HPDE6-E6E7 (cell line): ENCODE measurements around the gene POLN.
"Not testable (repeated sequence)": the region's sequence is repeated elsewhere in the genome, so short reads cannot be mapped to it uniquely, and the experiment has no call there.

Experiments
- DNase-seq: peaks from one replicate; pipeline ENCODE4 v3.0.0; 2011; ENCODE audit warnings: missing footprints; ENCODE audit errors: extremely low spot score

POLN gene

DNA sequence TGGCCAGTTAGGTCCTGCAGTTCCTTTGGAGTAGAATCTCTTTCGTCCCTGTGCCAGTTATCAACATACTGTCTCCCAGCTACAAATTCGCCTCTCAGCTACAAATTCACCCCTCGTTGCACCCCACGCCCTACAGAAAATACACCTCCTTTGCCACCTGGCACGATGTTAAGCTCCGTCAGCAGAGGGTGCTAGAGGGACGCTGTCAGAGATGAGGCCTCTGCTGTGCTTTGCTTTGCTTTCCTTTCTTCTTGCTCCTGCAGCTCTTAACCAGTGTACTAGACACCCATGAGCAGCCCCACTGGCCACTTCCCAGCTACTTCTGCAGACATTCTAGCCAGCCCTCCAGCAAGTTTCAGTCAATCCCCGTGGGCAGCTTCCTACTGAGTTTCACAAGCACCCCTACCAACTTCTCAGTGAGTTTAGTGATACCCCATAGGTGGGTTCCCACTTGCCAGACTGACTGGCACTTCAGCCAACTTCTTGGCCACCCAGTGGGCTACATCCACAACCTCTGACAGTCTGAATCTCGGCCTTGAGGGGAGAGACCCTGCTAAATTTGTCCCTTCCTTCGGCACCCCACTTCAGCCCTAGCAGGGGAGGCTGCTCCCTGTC lies 21.8 kb downstream of the POLN start:
- peak; percentile 49 for DNase-seq

GRCh38 chr4:2219233-2219760 lies 22.6 kb downstream of the POLN start:
- DNase-seq: no peak

- DNase-seq: no peak
Observed at GRCh38 chr4:2218436-2218835, 23.5 kb downstream of the POLN start.

DNA sequence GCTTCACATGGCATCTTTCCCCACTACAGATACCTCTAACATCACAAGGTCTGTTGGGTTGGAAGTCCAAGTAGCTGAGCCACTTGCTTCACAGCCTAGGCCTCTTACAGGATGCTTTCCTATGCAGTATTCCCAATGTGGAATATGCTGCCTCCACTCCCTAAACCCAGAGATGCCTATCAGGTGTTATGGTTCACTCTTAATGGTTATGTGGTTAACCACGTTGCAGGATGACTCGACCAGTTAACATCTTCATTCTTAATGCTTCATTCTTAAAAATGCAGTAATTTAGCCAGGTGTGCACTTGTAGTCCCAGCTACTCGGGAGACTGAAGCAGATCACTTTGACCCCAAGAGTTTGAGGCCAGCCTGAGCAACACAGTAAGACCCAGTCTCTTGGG lies 24.2 kb downstream of the POLN start:
- no peak for DNase-seq

- DNase-seq: no peak
Observed at GRCh38 chr4:2212831-2213230, 29.1 kb downstream of the POLN start.

GRCh38 chr4:2202789-2203188 lies 39.1 kb downstream of the POLN start:
- not testable (repeated sequence) for DNase-seq

DNA sequence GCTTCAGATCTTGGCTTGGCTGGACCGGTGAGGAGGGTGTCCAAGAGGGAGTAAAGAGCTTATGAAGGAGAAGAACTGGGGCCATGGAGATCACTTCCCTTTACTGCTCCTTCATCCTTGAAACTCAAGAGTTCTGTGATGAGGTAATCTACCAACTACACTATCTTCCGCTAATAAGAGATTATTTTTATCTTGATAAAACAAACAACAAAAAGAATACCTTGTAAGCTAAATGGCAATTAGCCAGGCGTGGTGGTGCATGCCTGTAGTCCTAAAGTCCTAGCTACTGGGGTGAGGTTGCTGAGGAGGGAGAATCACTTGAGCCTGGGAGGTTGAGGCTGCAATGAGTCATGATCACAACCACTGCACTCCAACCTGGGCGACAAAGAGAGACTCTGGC lies 47.4 kb downstream of the POLN start:
- no peak for DNase-seq

DNA sequence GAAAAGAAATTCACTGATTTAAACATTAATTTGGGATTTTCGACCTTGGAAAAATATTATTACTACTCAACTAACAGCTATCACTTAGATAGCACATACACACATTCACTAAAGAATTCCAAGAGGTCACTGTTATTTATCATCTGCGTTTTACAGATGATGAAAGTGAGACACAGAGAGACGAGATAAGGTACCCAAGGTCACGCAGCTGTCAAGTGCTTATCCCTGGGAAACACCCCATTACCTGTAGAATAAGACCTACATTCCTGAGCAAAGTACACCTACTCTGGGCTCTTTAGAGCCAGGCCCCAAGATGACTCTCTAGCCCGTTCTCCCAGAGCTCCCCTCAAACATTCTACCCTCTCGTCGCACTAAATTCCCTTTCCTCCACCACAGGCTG lies 48.6 kb downstream of the POLN start:
- no peak for DNase-seq

DNA sequence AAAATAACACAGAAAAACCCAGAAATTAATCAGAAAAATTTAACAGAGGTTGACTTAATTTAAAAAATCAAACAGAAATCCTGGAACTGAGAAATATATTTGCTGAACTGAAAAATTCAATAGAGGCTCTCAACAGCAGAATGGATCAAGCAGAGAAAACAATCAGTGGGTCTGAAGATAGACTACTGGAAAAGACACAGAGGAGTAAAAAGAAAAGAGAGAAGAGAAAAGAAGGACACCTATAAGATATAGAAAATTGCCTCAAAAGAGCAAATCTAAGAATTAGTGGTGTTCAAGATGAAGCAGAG lies 55.1 kb downstream of the POLN start:
- no peak for DNase-seq

DNA sequence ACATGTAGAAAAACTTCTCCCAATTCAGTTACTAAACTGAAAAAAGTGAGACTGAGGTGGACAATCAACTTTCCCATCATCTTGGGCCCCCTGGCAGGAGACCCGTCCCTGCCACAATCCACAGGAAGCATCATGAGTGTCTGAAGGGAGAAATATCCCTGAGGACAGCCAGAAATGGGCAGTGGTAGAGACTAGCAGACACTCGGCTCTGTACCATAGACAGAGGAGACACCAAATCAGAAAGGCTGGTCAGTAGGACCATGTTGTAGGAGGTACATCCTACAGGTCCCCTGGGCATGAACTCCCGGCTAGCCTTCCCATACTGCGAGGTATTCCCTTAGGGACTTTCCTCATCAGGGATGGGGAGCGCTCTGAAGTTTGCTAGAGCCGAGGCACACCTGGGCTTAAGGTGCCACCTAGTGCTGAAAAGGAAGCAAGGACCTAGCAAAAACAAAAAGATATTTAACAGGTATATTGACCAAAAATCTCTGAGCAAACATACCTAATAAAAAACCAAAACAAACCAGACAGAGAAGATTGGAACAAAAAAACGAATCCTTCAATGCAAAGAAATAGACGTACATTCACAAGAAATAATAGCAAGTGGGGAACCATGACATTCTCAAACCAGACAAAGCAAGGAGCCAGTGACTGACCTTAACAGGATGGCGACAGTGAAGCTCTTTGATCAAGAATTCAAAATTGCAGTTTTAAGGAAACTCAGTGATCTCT lies 55.6 kb downstream of the POLN start:
- peak; percentile 38 for DNase-seq

DNA sequence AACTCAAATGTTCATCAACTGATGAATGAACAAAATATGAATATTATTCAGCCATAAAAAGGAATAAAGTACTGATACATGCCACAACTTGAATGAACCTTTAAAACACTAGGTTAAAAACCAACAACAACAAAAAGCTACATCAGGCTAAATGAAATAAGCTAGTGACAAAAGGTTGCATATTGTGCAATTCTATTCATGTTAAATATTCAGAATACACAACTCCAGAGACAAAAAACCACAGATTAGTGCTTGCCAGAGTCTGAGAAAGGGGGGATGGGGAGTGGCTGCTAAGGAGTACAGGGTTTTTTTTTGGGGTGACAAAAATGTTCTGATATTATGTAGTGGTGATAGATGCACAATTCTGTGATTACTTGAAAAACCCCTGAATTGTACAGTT lies 58.5 kb downstream of the POLN start:
- DNase-seq: no peak

- DNase-seq: no peak
Observed at GRCh38 chr4:2182994-2183393, 58.9 kb downstream of the POLN start.

DNA sequence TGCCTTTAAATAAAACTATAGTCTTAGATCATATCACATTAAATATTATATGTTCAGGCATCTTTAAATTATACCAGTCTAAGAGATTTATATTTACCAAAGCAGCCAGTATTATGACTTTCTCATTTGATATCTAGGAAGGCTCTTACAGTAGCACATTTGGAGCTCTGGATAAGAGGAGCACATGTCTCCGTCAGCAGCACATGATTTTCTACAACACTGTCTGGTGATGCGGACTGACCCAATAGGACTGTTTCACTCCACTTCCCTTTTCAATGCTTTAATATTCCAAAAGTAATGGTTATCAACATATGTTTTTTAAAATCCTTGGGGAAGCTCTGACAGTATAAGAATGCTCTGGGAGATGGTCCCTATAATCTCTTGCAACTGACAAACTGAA lies 61.5 kb downstream of the POLN start:
- no peak for DNase-seq

- DNase-seq: no peak
Observed at GRCh38 chr4:2179717-2180116, 62.2 kb downstream of the POLN start.

- no peak for DNase-seq
Observed at GRCh38 chr4:2178986-2179385, 62.9 kb downstream of the POLN start.

- no peak for DNase-seq
Observed at GRCh38 chr4:2177443-2178093, 64.4 kb downstream of the POLN start.

- no peak for DNase-seq
Observed at GRCh38 chr4:2175990-2176698, 65.8 kb downstream of the POLN start.

DNA sequence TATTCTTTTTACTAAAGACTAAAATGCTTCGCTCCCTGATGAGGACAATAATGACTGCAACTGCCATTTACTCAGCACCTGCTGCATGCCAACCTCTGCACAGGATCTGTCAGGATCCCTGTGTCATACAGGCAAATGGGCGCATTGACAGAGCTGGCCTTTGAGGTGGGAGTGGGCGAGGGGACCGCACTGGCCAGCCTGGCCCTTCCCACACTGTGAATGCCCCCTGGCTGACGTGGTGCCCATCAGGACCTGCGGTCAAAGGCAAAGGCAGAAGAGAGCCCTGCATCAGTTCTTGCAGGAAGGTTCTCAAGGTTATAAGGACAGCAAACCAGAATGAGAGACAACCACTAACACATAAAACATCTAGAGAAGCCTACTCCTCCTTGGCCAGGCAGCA lies 67.9 kb downstream of the POLN start:
- no peak for DNase-seq

DNA sequence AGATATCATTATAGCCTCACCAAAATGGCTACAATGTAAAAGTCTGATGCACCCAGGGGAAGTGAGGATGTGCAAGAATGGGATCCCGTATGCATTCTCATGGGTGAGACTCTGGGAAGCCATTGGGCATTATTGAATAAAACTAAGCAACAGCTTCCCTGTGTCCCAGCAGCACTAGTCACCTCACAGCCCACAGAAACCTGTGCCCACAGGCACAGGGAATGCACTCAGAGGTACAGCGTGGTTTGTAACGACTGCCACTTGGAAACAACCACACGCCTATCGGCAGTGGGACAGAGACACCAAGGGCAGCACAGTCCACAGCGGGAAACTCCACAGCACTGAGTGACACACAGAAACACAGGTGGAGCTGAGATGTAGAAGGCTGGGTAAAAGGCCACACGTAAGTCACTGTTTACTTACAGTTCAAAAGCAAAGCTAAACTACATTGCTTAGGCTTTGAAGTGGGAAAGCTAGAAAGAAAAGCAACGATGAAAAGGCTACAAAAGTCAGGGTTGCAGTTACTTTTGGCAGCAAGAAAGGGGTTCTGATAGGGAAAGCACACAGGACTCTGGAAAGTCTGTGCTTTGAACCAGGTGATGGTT lies 69.2 kb downstream of the POLN start:
- no peak for DNase-seq

- DNase-seq: no peak
Observed at GRCh38 chr4:2172161-2172560, 69.8 kb downstream of the POLN start.

GRCh38 chr4:2168469-2169319 lies 73.2 kb downstream of the POLN start:
- no peak for DNase-seq
